ENCODE measurements around the gene MAPKAP1.

MAPKAP1 gene

GRCh38 chr9:125564631-125565030 is 142.4 kb downstream of the MAPKAP1 start:
- no peak for DNase-seq (ENCODE audit: low spot score)

GRCh38 chr9:125561509-125562148 is 145.4 kb downstream of the MAPKAP1 start:
- no peak for DNase-seq (ENCODE audit: low spot score)

- DNase-seq (ENCODE audit: low spot score), result no peak
Measured at GRCh38 chr9:125559894-125560293, 147.1 kb downstream of the MAPKAP1 start.

- no peak for DNase-seq (ENCODE audit: low spot score)
Measured at GRCh38 chr9:125559194-125559593, 147.8 kb downstream of the MAPKAP1 start.

GRCh38 chr9:125558453-125559092 is 148.4 kb downstream of the MAPKAP1 start:
- DNase-seq (ENCODE audit: low spot score), result peak; percentile 81

- DNase-seq (ENCODE audit: low spot score), result no peak
Measured at GRCh38 chr9:125556046-125556721, 150.8 kb downstream of the MAPKAP1 start.

- DNase-seq (ENCODE audit: low spot score), result no peak
Measured at GRCh38 chr9:125554726-125555125, 152.3 kb downstream of the MAPKAP1 start.

GRCh38 chr9:125551781-125552180 is 155.2 kb downstream of the MAPKAP1 start:
- DNase-seq (ENCODE audit: low spot score), result no peak

- DNase-seq (ENCODE audit: low spot score), result no peak
Measured at GRCh38 chr9:125549891-125550885, 156.8 kb downstream of the MAPKAP1 start.

GRCh38 chr9:125549465-125549871 is 157.5 kb downstream of the MAPKAP1 start:
- DNase-seq (ENCODE audit: low spot score), result peak; percentile 83

- DNase-seq (ENCODE audit: low spot score), result no peak
Measured at GRCh38 chr9:125549039-125549438, 158.0 kb downstream of the MAPKAP1 start.

GRCh38 chr9:125548141-125548540 is 158.9 kb downstream of the MAPKAP1 start:
- no peak for DNase-seq (ENCODE audit: low spot score)

- DNase-seq (ENCODE audit: low spot score), result no peak
Measured at GRCh38 chr9:125547368-125547767, 159.6 kb downstream of the MAPKAP1 start.

- DNase-seq (ENCODE audit: low spot score), result no peak
Measured at GRCh38 chr9:125545845-125546244, 161.2 kb downstream of the MAPKAP1 start.

- peak; percentile 39 for DNase-seq (ENCODE audit: low spot score)
Measured at GRCh38 chr9:125544988-125545651, 161.9 kb downstream of the MAPKAP1 start.

GRCh38 chr9:125544484-125544883 is 162.5 kb downstream of the MAPKAP1 start:
- DNase-seq (ENCODE audit: low spot score), result no peak

- peak; percentile 19 for DNase-seq (ENCODE audit: low spot score)
Measured at GRCh38 chr9:125541840-125542243, 165.2 kb downstream of the MAPKAP1 start.

- no peak for DNase-seq (ENCODE audit: low spot score)
Measured at GRCh38 chr9:125540497-125540896, 166.5 kb downstream of the MAPKAP1 start.

- DNase-seq (ENCODE audit: low spot score), result peak; percentile 87
Measured at GRCh38 chr9:125538092-125538473, 168.9 kb downstream of the MAPKAP1 start.

GRCh38 chr9:125537442-125538091 is 169.4 kb downstream of the MAPKAP1 start:
- no peak for DNase-seq (ENCODE audit: low spot score)

GRCh38 chr9:125536776-125537175 is 170.2 kb downstream of the MAPKAP1 start:
- DNase-seq (ENCODE audit: low spot score), result no peak

Data from AG08395 (cell line).